Dedifferentiated amniotic fluid mesenchymal stem cell (primary cell): ENCODE results near the gene WDR86.

Experiments
- DNase-seq: peaks from one replicate; pipeline ENCODE4 v3.0.0-alpha.2; 2016; ENCODE audit errors: extremely low spot score

WDR86 gene

DNA sequence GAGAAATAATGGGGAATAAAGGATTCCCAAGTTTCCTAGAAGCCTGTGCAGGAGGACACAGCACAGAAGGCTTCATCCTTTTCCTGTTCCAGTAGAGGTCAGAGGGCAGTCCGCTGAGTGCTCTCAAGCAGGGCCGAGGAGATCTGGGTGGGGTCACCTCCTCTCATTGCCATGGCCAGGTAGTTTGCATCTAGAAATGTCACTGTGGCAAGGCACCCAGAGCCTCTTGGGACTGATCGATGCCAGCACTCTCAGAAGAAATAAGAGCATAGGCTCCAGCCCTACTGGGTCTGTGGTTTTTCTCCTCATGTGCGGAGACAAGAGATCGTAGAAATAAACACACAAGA, 60.4 kb downstream of the WDR86 start:
- DNase-seq, result no peak

DNA sequence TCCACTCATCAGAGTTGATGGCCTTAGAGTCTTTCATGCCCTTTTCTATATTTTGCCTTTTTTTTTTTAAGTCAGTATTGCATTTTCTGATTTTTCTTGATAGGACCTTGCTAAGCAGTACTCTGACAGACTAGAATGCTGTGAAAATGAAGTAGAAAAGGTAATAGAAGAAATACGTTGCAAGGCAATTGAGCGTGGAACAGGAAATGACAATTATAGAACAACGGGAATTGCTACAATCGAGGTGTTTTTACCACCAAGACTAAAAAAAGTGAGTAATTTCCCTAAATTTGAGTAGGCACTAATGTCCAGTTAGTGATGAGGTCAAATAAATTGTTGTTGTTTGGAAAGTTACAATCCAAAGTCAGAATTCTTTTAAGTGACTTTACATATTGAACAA, 60.9 kb downstream of the WDR86 start:
- no peak for DNase-seq

DNA sequence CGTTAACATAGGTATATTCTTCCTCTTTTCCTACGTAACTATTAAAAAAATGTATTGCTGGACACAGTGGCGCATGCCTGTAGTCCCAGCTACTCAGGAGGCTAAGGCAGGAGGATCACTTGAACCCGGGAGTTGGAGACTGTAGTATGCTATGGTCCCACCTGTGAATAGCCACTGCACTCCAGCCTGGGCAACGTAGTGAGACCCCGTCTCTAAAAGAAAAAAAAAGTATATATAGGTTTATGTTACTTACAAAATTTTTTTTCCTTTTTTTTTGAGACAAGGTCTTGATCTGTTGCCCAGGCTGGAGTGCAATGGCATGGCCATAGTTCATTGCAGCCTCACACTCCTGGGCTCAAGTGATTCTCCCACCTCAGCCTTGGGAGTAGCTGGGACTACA, 62.6 kb downstream of the WDR86 start:
- no peak for DNase-seq

DNA sequence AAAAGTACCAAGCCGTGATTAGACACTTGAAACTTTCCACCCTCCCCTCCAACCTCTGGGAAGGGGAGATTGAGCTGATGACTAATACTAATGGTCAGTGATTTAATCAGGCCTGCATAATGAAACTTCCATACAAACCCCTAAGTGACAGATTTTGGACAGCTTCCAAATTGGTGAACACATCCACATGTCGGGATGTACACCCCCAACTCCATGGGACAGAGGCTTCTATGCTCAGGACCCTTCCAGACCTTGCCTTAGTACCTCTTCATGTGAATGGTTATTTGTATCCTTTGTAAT, 63.4 kb downstream of the WDR86 start:
- no peak for DNase-seq

DNA sequence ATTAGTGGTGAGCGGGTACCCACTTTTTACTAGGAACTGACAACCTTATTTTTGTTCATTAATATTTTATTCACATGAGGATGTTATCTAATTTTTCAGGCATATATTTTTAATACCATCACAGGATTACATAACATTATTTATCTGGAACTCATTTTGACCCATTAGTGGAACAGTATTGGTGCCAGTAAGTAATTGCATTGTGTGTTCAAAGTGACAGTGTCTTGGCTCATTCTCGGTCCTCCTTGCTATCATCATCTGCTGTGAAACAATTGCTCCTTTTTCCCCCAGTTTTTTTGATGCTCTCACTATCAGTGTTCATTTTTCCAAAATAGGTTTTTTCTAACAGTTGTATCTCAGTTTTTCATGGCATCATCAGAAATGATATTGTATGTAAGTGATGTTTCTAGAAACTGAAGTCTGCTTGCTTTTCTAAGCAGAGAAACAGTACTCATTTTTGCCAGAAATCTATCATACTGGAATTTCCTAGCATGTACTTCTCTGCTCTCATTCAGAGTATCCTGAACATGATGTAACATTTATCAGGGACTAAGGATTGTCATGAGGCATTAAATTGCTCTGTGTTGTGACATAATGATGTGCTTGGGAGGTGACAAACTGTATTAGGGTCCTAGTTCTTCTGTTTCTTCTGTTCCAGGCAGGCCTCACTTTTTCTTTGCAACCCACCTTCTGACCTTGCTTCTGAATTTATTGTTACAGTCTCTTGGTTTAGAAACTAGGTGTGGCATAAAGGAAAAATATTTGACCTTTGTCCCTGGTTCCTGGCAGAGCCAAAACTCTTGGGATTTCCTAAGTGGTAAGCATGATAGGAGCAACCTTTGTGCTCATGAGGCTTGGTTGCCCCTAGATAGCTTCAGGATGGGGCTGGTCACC, 64.0 kb downstream of the WDR86 start:
- no peak for DNase-seq

DNA sequence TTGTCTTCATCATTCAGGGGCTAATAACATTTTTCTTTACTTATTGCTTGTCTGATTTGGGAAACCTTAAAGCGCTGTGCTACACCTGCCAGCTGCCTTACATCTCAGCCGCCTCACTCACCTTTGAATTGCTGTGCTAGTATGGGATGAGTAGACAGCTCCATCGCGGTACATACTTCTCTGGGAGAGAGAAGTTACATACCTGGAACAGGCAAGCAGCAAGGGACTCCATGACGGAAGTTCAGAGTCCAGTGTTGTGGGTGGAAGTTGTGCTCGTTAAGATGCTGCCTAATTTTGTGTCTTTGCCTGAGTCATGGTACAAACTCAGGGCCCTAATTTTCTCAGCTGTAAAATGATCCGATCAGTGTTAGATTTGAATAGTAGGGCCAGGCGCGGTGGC, 66.3 kb downstream of the WDR86 start:
- no peak for DNase-seq

DNA sequence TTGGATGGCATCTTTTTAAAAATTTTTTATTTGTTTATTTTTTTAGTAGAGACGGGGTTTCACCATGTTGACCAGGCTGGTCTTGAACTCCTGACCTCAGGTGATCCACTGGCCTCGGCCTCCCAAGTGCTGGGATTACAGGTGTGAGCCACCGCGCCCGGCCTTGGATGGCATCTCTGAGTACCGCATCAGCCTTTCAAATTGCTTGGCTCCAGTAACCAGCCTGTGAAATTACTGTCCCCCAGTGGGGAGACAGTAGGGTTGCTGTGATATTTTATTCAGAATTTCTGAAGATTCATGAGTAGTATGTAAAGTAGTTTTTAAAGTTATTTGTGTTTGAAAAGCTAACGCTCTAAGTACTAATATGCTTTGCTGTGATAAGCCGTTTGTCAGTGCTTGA, 67.0 kb downstream of the WDR86 start:
- DNase-seq, result no peak

DNA sequence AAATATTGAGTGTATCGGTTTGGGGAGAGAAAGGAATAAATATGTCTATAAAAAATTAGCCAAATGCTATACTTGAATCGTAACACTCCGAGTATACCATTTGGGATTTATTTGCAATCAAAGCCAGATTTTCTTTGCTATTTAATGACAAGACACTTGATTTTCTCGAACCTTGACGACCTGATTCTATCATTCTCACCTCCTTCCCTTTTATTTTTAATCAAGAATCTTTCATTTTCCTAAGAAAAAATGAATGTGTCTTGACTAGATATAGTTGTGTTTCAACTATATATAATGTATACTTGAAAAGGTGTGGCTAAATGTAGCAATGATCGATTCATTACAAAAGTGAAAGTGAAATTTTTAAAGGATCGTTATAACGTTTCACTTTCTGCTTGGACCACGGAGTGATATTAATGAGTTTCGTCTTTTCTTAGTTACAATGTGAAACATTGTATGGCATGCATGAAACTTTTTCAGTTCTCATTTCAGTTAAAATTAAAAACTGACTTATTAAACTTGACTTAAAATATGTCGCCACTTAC, 67.7 kb downstream of the WDR86 start:
- no peak for DNase-seq

DNA sequence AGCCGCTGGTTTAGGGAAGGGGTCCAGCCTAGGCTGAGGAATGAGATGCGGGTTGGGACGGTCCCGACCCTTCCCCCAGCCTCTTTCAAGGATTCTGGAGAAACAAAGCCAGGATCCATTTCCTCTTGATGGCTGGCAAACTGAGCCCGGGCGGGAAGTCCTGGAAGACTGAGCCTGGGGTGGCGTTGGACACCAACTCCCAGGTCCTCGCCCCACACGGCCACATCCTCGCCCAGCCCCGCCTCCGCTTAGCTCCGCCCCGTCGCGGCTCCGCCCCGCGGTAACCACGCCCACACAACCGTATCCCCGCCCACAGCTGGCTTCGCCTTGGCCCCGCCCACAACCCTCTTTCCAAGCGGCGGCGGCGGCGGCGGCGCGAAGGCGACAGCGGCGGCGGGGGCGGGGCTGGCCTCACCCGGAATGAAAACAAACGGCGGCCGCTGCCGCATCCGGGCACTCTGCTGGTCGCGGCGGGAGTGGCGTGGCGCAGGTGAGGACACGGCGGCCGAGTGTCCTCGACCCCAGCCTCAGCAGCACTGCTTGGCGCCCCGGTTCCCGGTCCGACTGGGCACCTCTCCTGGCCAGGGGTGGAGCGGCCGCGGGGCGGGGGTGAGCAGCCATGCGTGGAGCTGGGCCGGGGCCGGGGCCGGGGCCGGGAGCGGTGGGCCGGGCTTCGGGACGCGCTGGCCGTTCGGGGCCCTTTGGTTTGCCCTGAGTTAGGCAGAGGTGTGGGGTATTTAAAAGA, 68.3 kb downstream of the WDR86 start, which contains the start of gene NUB1:
NUB1 (plus strand) TSS at position 456 of the 745 bp plus-strand sequence. CDS start 3,538 bp downstream, outside the sequence.
- peak; percentile 86 for DNase-seq

DNA sequence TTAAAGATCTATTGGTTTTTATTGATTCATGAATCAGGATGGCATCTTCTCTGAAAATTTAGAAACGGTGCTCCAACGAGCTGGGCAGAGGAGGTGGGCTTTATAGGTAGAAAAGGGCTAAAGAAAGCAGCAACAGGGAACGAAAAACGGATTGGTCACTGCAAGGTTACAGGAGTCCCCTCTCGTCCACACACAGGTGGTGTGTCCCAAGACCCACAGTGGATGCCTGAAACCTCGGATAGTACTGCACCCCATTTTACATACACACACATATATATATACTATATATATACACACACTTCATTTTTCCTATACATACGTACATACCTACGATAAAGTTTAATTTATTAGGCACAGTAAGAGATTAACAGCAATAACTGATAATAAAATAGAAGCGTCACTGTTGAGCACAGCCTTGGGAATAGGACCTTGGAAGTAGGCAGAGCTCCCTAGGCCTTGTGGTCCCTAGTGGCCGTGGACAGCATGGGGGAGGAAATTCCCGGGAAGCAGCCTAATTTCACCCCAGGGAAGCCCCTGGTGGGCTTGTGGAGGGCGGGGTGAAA, 69.0 kb downstream of the WDR86 start:
- DNase-seq, result no peak

DNA sequence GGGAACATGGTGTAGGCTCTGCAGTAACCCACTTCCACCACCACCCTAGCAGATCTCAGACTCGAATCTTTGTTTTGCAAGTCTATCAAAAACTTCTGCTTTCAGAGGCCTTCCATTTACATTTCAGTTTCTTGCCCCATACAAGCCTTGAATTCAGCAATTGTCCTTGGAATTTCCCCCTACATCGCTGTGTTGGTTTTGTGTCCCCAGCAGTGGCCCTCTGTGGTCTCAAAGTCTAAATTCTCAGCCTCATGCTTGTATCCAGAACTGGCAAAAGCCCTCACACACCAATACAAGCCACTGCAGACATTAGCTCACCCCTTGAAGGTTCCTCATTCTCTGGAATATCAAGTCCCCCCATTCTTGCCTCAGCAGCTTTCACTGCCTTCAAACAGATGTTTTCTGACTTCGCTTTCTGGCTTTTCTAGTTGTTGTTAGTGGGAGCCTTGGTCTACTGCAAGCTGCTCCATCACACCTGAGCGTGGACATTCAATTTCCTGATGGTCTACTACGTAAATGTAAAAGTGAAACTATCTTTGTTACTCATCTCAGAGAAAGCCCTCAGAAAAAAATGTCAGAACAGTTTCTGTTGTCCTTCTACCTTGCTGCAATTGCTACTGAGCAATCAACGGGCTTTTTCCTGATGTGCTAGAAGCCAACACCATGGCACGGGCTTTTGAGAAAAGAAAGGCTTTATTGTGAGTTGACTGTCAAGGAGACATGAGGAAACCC, 70.0 kb downstream of the WDR86 start:
- DNase-seq, result no peak

DNA sequence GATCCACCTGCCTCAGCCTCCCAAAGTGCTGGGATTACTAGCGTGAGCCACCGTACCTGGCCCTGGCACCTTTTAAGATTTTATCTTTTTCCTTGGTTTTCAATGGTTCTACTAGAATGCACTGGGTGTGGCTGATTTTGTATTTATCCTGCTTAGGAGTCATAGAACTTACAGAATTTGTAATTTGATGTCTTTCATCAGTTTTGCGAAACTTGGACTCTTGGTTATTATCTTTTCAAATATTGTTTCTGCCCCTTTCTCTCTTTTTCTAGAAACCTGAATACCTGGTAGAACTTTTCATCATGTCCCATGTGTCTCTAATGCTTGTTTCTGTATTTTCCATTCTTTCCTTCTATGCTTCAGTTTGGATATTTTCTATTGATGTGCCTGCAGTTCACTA, 71.0 kb downstream of the WDR86 start:
- no peak for DNase-seq

DNA sequence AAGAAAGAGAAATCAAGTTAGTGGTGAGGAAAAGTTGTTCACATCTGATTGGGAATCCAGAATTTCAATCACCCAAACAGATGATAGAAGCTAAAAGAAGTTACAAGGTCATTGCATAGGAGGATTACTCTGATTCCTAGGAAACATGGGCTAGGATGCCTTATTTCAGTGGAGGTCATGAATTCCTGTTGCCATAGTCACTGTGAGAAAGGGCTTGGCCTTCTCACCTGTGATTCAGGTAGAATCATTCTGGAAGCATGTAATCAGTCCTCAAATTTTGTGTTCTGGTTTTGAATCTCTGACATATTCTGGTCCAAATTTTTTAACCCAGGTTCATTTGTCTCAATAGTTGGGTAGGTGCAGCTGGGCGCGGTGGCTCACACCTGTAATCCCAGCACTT, 72.5 kb downstream of the WDR86 start:
- DNase-seq, result no peak

DNA sequence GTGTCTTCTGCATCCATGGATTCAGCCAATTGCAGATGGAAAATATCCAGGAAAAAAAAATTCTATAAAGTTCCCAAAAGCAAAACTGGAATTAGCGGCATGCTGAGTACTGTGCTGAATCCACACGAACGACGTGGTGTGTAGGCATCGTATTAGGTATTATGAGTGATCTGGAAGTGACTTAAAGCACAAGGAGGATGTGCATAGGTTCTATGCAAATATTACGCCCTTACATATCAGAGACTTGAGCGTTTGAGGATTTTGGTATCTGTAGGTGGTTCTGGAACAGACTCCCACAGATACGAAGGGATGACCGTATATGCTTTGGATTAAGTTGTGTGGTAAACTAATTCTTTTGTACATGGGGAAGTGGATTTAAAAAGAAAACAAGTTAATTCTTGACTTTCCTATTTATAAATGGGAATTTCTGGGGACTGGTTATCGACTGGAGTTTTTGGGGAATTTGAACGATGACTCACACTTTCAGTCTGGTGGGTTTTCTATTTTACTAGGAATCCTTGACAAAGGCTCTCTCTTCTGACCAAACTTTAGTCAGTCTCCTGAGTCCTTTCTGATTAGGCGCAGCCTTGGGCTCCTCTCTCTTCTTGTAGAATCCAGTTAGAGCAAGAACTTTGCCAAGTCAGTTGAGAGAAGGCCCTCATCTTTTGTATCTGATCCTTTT, 73.7 kb downstream of the WDR86 start:
- DNase-seq, result no peak

DNA sequence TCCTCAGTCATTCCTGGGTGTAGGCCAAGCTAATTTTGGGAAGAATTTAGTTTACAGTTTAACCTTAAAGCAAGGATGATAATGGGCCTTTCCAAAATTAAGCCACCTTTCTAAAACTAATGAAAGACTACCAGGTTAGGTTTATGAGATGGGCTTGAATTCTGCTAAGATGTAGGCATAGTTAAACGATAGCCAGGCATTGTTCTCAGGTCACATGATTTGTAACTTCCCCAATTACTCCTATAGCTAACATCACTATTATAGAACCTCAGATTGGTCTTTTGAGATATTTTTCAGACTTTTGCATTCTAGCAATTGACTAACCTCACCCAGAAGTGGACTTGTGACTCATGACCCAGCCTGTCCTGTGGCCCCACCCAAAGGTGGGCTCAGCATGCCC, 75.2 kb downstream of the WDR86 start:
- DNase-seq, result no peak
